ENCODE measurements around the gene SAMD13. TPM values are rescaled to one million over a fixed set of nuclear protein-coding genes. Genes with fewer than 3 reads are reported as not detected.

SAMD13 gene
- total RNA-seq, 3 donors from 2014 or later = 2.1 to 3.1 (median 2.6) TPM

DNA sequence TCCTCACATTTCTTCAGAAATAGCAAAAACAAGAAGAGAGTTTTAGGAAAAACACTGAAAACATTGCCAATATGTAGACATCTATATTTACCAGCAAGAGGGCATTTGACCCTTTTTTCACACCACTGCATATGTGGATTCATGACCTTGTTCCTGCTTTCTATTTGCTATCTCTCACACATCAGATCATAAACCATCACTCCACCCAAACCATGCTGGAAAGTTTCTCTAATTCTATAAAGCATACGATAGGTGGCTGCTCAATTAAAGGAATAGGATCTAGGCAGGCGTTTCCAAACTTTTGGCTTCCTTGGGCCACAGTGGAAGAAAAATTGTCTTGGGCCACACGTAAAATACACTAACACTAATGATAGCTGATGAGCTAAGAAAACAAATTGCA lies 35.6 kb upstream of the SAMD13 start:
- Histone ChIP-seq H3K27me3 (no peaks in the 10 kb centered on the region), H3K4me1 (no peaks in the 10 kb centered on the region), H3K9me3 (no peaks in the 10 kb centered on the region), H3K4me3 (no peak overlapping the region), H3K27ac (no peak overlapping the region), H3K36me3 (no peaks in the 10 kb centered on the region)
- TF ChIP-seq POLR2A (IDR thresholded peaks at IDR 0.05) (no peak), POLR2AphosphoS5 (IDR thresholded peaks at IDR 0.05) (no peak)
- TF ChIP-seq, protein P1, sequence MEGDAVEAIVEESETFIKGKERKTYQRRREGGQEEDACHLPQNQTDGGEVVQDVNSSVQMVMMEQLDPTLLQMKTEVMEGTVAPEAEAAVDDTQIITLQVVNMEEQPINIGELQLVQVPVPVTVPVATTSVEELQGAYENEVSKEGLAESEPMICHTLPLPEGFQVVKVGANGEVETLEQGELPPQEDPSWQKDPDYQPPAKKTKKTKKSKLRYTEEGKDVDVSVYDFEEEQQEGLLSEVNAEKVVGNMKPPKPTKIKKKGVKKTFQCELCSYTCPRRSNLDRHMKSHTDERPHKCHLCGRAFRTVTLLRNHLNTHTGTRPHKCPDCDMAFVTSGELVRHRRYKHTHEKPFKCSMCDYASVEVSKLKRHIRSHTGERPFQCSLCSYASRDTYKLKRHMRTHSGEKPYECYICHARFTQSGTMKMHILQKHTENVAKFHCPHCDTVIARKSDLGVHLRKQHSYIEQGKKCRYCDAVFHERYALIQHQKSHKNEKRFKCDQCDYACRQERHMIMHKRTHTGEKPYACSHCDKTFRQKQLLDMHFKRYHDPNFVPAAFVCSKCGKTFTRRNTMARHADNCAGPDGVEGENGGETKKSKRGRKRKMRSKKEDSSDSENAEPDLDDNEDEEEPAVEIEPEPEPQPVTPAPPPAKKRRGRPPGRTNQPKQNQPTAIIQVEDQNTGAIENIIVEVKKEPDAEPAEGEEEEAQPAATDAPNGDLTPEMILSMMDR (IDR thresholded peaks at IDR 0.05) = no peak
- intact Hi-C loops (cut with DNase I; ENCODE audit: low total_unique reads) = no loop called here
- DNase-seq (ENCODE audit: low spot score in 2 of 2) = no peak

DNA sequence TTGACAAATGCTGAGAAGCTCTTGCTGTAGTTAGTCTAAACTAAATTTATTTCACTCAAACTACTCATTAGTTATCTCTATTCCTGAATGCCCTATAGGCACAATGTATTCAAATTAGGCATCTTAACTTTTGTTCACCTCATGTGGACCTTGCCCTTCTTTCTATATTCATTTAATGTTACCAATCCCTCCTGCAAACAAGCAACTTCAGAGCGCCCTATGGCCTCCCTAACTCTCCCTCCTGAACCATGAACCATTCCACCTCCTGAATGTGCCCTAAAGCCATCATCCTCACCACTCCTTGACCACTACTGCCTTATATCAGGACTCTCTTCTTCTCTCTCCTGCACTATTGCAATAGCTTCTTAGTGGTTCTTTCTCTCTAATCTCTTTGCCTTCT lies 34.8 kb upstream of the SAMD13 start:
- no peak for DNase-seq (ENCODE audit: low spot score in 2 of 2)
- TF ChIP-seq POLR2AphosphoS5 (IDR thresholded peaks at IDR 0.05) = no peak
- TF ChIP-seq POLR2A (IDR thresholded peaks at IDR 0.05) = no peak
- TF ChIP-seq, protein P1 (IDR thresholded peaks at IDR 0.05) = no peak
- intact Hi-C loops (cut with DNase I; ENCODE audit: low total_unique reads) = no loop called here
- Histone ChIP-seq H3K36me3 (no peaks in the 10 kb centered on the region), H3K4me1 (no peaks in the 10 kb centered on the region), H3K27ac (no peak overlapping the region), H3K9me3 (no peaks in the 10 kb centered on the region), H3K4me3 (no peak overlapping the region), H3K27me3 (no peaks in the 10 kb centered on the region)

DNA sequence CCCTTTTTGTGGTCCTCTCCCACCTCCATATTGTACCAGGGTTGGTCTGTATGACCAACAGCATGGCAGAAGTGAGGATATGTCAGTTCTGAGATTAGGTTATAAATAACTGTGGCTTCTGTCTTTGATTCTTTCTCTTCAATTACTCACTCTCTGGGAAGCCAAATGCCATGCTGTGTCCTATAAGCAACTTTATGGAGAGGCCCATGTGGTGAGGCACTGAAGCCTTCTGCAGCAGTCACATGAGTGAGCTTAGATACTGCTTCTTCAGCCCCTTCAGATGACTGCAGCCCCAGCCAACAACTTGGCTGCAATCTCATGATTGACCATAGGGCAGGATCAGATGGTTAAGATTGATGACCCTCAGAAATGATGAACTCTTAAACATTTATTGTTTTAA lies 34.0 kb upstream of the SAMD13 start:
- H3K4me3 ChIP-seq = no peak overlapping the region
- intact Hi-C loops (cut with DNase I; ENCODE audit: low total_unique reads) = no loop called here
- TF ChIP-seq, protein P1 (IDR thresholded peaks at IDR 0.05) = no peak
- TF ChIP-seq POLR2A (IDR thresholded peaks at IDR 0.05) = no peak
- no peak for TF ChIP-seq POLR2AphosphoS5 (IDR thresholded peaks at IDR 0.05)

DNA sequence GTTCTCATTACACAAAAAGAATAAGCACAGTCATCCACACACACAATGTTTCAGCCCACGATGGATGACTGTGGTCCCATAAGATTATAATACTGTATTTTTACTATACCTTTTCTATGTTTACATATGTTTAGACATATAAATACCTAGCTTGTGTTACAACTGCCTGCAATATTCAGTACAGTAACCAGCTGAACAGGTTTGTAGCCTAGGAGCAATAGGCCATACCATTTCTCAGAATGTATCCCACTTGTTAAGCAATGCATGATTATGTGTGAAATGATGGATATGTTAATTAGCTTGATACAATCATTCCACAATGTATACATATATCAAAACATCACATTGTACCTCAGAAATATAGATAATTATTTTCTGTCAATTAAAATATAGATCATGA lies 33.2 kb upstream of the SAMD13 start:
- DNase-seq (ENCODE audit: low spot score in 2 of 2) = no peak
- Histone ChIP-seq H3K27ac (no peak overlapping the region), H3K9me3 (no peaks in the 10 kb centered on the region), H3K27me3 (no peaks in the 10 kb centered on the region), H3K4me1 (no peaks in the 10 kb centered on the region), H3K4me3 (no peak overlapping the region), H3K36me3 (no peaks in the 10 kb centered on the region)
- TF ChIP-seq POLR2A (IDR thresholded peaks at IDR 0.05) (no peak), POLR2AphosphoS5 (IDR thresholded peaks at IDR 0.05) (no peak)
- TF ChIP-seq, protein P1 (IDR thresholded peaks at IDR 0.05) = no peak
- intact Hi-C loops (cut with DNase I; ENCODE audit: low total_unique reads) = no loop called here

More for the DNA sequence above, 34.0 kb upstream of the SAMD13 start:
- Histone ChIP-seq H3K9me3 (no peaks in the 10 kb centered on the region), H3K27ac (no peak overlapping the region), H3K27me3 (no peaks in the 10 kb centered on the region), H3K36me3 (no peaks in the 10 kb centered on the region), H3K4me1 (no peaks in the 10 kb centered on the region)
- DNase-seq (ENCODE audit: low spot score in 2 of 2) = no peak

DNA sequence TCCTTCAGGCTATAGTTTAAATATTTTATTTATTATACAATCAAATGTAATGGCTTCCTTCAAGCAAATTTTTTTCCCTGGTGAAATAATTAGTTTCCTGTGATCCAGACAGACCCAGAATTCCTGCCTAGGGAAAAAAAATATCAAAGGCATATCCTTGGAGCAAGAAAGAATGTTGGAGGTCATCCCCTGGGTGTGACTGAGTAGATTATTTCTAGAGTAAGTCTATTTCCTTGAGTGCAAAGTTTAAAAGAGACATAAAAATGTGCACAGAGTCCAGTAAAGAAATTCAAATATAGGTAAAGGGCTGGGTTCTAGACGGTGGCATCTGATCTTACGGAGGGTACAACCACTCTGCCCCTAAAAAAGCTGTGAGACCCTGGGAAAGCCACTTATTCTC lies 32.2 kb upstream of the SAMD13 start:
- H3K36me3 ChIP-seq = no peaks in the 10 kb centered on the region
- no peaks in the 10 kb centered on the region for H3K9me3 ChIP-seq
- intact Hi-C loops (cut with DNase I; ENCODE audit: low total_unique reads) = no loop called here
- DNase-seq (ENCODE audit: low spot score in 2 of 2) = no peak
- no peaks in the 10 kb centered on the region for H3K4me1 ChIP-seq
- no peaks in the 10 kb centered on the region for H3K27me3 ChIP-seq
- H3K27ac ChIP-seq = no peak overlapping the region
- TF ChIP-seq, protein P1 (IDR thresholded peaks at IDR 0.05) = no peak
- TF ChIP-seq POLR2A (IDR thresholded peaks at IDR 0.05) = no peak
- no peak for TF ChIP-seq POLR2AphosphoS5 (IDR thresholded peaks at IDR 0.05)
- no peak overlapping the region for H3K4me3 ChIP-seq
